Adrenal gland (tissue), 5 donors: ENCODE data around the gene FOXJ1.

Source experiments
- CTCF ChIP-seq, 6 experiments: fragments of 450-650 bp in 4 of 6; fragments of 200-600 bp in 2 of 6; sonication (generic) in 1 of 6; IDR thresholded peaks; 1 replicate in 5 of 6; 2 replicates in 1 of 6; pipeline versions ENCODE4 v1.5.1 to v1.8.0; 2016 to 2021; ENCODE audit warnings: antibody characterized with exemption in 6 of 6, mild to moderate bottlenecking in 2 of 6, moderate library complexity in 1 of 6
- POLR2A ChIP-seq, 2 donors: fragments of 450-650 bp; IDR thresholded peaks; one replicate each; pipeline ENCODE4 v1.6.1; 2017; ENCODE audit warnings: antibody characterized with exemption in 2 of 2, mild to moderate bottlenecking in 2 of 2, moderate library complexity in 1 of 2
- donor health status: DM: no; HTN: no; CAD: no.

GRCh38 chr17:76155988-76156661 lies 15.1 kb upstream of the FOXJ1 start:
- TF ChIP-seq CTCF (IDR thresholded peaks at IDR 0.05) (no peak), POLR2A (IDR thresholded peaks at IDR 0.05) (no peak)
